ENCODE data around the gene KCNJ10.

Gene KCNJ10

GRCh38 chr1:160082926-160083325, 13.0 kb upstream of the KCNJ10 start:
- no peak for DNase-seq

GRCh38 chr1:160082487-160082886, 12.5 kb upstream of the KCNJ10 start:
- no peak for DNase-seq

GRCh38 chr1:160081261-160081936, 11.4 kb upstream of the KCNJ10 start, which contains the start of gene KCNJ9:
KCNJ9 (plus strand) TSS chr1:160081538; CDS start chr1:160084031, 2,493 bp downstream.
- no peak for DNase-seq

- no peak for DNase-seq
These were observed 10.6 kb upstream of the KCNJ10 start for GRCh38 chr1:160080381-160081100.

- no peak for DNase-seq
These were observed 9.5 kb upstream of the KCNJ10 start for GRCh38 chr1:160079448-160079847.

GRCh38 chr1:160078512-160079195, 8.7 kb upstream of the KCNJ10 start:
- no peak for DNase-seq

GRCh38 chr1:160077486-160077885, 7.5 kb upstream of the KCNJ10 start:
- no peak for DNase-seq

GRCh38 chr1:160076295-160076694, 6.3 kb upstream of the KCNJ10 start:
- no peak for DNase-seq

GRCh38 chr1:160075836-160076235, 5.9 kb upstream of the KCNJ10 start:
- no peak for DNase-seq

- DNase-seq, result no peak
These were observed 4.9 kb upstream of the KCNJ10 start for GRCh38 chr1:160074865-160075264.

GRCh38 chr1:160071289-160071688, 1.3 kb upstream of the KCNJ10 start:
- DNase-seq, result no peak

- DNase-seq, result no peak
These were observed 543 bp upstream of the KCNJ10 start for GRCh38 chr1:160070243-160071163.

- DNase-seq, result no peak
These were observed 1.7 kb downstream of the KCNJ10 start for GRCh38 chr1:160068225-160068624.

GRCh38 chr1:160066829-160067745, 2.9 kb downstream of the KCNJ10 start:
- no peak for DNase-seq

GRCh38 chr1:160064746-160065145, 5.2 kb downstream of the KCNJ10 start:
- DNase-seq, result no peak

GRCh38 chr1:160064164-160064563, 5.8 kb downstream of the KCNJ10 start:
- DNase-seq, result no peak

- no peak for DNase-seq
These were observed 6.8 kb downstream of the KCNJ10 start for GRCh38 chr1:160063176-160063575.

GRCh38 chr1:160062230-160062532, 7.8 kb downstream of the KCNJ10 start:
- no peak for DNase-seq

GRCh38 chr1:160061369-160062229, 8.4 kb downstream of the KCNJ10 start:
- no peak for DNase-seq

GRCh38 chr1:160058087-160058486, 11.9 kb downstream of the KCNJ10 start:
- no peak for DNase-seq

- DNase-seq, result no peak
These were observed 13.3 kb downstream of the KCNJ10 start for GRCh38 chr1:160056648-160057169.
